HG03571 (cell line): ENCODE data around the gene UHMK1.
"Not testable (repeated sequence)": the region's sequence is repeated elsewhere in the genome, so short reads cannot be mapped to it uniquely, and the experiment has no call there.

Experiments used
- ATAC-seq: cut with Tn5 transposase; IDR thresholded peaks from one replicate; pipeline ENCODE4 v1.9.1; 2021; ENCODE audit not compliant: unreplicated experiment

The UHMK1 gene

GRCh38 chr1:162564762-162565218, 67.2 kb downstream of the UHMK1 start:
- no peak for ATAC-seq

GRCh38 chr1:162565460-162565859, 67.8 kb downstream of the UHMK1 start:
- no peak for ATAC-seq

- ATAC-seq, result no peak
These were observed 69.3 kb downstream of the UHMK1 start for GRCh38 chr1:162566870-162567269.

GRCh38 chr1:162568802-162569201, 71.2 kb downstream of the UHMK1 start:
- ATAC-seq, result no peak

- no peak for ATAC-seq
These were observed 73.1 kb downstream of the UHMK1 start for GRCh38 chr1:162570718-162571117.

GRCh38 chr1:162571121-162571520, 73.5 kb downstream of the UHMK1 start:
- ATAC-seq, result not testable (repeated sequence)

- no peak for ATAC-seq
These were observed 74.1 kb downstream of the UHMK1 start for GRCh38 chr1:162571696-162572095.

GRCh38 chr1:162573136-162573535, 75.5 kb downstream of the UHMK1 start:
- no peak for ATAC-seq

- ATAC-seq, result no peak
These were observed 80.6 kb downstream of the UHMK1 start for GRCh38 chr1:162578071-162578700.

- no peak for ATAC-seq
These were observed 81.3 kb downstream of the UHMK1 start for GRCh38 chr1:162578936-162579335.
